Small intestine (tissue), 7 donors: ENCODE measurements around the gene LEUTX. TPM values are rescaled to one million over a fixed set of nuclear protein-coding genes. Genes with fewer than 3 reads are reported as not detected.

Experiments
- DNase-seq, 2 donors: peaks; one replicate each; pipeline versions ENCODE4 v3.0.0 to v3.0.0-alpha.2; 2013
- FAIRE-seq: peaks from 2 replicates; lab custom pipeline; 2012; peaks lifted over from hg19 to GRCh38; lab: Jason Lieb, UNC
- H3K27ac ChIP-seq, 3 donors: one replicate each; pipeline ENCODE4 v1.5.1; 2013; ENCODE audit warnings: low read length in 2 of 3, mild to moderate bottlenecking in 2 of 3, control low read depth in 1 of 3, inconsistent platforms in 1 of 3, low read depth in 1 of 3, moderate library complexity in 1 of 3
- H3K27me3 ChIP-seq, 3 donors: one replicate each; pipeline ENCODE4 v1.6.1; 2013; ENCODE audit warnings: low read length in 3 of 3, inconsistent platforms in 1 of 3; ENCODE audit not compliant: control insufficient read depth in 3 of 3, insufficient read depth in 3 of 3
- H3K36me3 ChIP-seq, 3 donors: one replicate each; pipeline ENCODE4 v1.6.1; 2013; ENCODE audit warnings: low read length in 3 of 3, inconsistent platforms in 1 of 3, low read depth in 1 of 3, mild to moderate bottlenecking in 1 of 3, moderate library complexity in 1 of 3; ENCODE audit not compliant: control insufficient read depth in 3 of 3, insufficient read depth in 2 of 3
- H3K4me1 ChIP-seq, 3 donors: one replicate each; pipeline ENCODE4 v1.6.1; 2013; ENCODE audit warnings: low read length in 2 of 3, inconsistent platforms in 1 of 3, low read depth in 1 of 3, mild to moderate bottlenecking in 1 of 3, moderate library complexity in 1 of 3; ENCODE audit not compliant: control insufficient read depth in 3 of 3, insufficient read depth in 2 of 3
- H3K4me3 ChIP-seq, 3 donors: one replicate each; pipeline ENCODE4 v1.5.1; 2013; ENCODE audit warnings: low read length in 3 of 3, control low read depth in 1 of 3, inconsistent platforms in 1 of 3, low read depth in 1 of 3, mild to moderate bottlenecking in 1 of 3, moderate library complexity in 1 of 3
- H3K9me3 ChIP-seq, 2 donors: one replicate each; pipeline ENCODE4 v1.6.1; 2013; ENCODE audit warnings: low read depth in 1 of 2, low read length in 1 of 2; ENCODE audit not compliant: control insufficient read depth in 2 of 2, insufficient read depth in 1 of 2
- WGBS, 3 donors: extraction: QIAGEN DNeasy Blood & Tissue Kit; methylation state at CpG; one replicate each; pipeline ENCODE4 v1.1.7; 2013; 5-methylcytosine and 5-hydroxymethylcytosine counted together
- polyA plus RNA-seq, 4 donors: library from polyadenylated mRNA; stranded (reverse) in 3 of 4; unstranded in 1 of 4; fragments of 200-250 nt in 3 of 4; fragments of 120-200 nt in 1 of 4; gene quantifications; one replicate each; pipeline versions ENCODE4 v1.2.1 to v1.2.3, GENCODE V29; 2013
- donor health status: healthy with polysubstance abuse.
- donor health status: control.
- donor health status: control.
- donor health status: Bipolar disorder and iron deficiency.
- donor health status: healthy.

LEUTX gene
- polyA plus RNA-seq, 4 donors, result not detected

- FAIRE-seq, result no peak
- WGBS, 3 donors, result 43 to 86% (median 72%) methylated on average over 1 of the region's 1 CpG
- H3K27me3 ChIP-seq, result peaks cover 0 to 2% (median 0%) of the 10 kb centered on the region in 3 donors
Observed at GRCh38 chr19:39740395-39740794, 38.3 kb upstream of the LEUTX start.

GRCh38 chr19:39745643-39746042 is 33.0 kb upstream of the LEUTX start:
- Histone ChIP-seq H3K4me1 (no peaks in the 10 kb centered on the region), H3K27me3 (peaks cover 0 to 5% (median 0%) of the 10 kb centered on the region in 3 donors), H3K36me3 (no peaks in the 10 kb centered on the region), H3K4me3 (no peak overlapping the region), H3K27ac (no peak overlapping the region), H3K9me3 (no peaks in the 10 kb centered on the region)
- FAIRE-seq, result no peak
- WGBS, 3 donors, result 52 to 57% (median 54%) methylated on average over 3 of the region's 3 CpGs
- no peak for DNase-seq

More at GRCh38 chr19:39740395-39740794, 38.3 kb upstream of the LEUTX start:
- Histone ChIP-seq H3K4me1 (no peaks in the 10 kb centered on the region), H3K36me3 (no peaks in the 10 kb centered on the region), H3K9me3 (no peaks in the 10 kb centered on the region), H3K4me3 (no peak overlapping the region), H3K27ac (no peak overlapping the region)
- no peak for DNase-seq

GRCh38 chr19:39746836-39747529 is 31.7 kb upstream of the LEUTX start:
- Histone ChIP-seq H3K36me3 (no peaks in the 10 kb centered on the region), H3K9me3 (no peaks in the 10 kb centered on the region), H3K4me1 (no peaks in the 10 kb centered on the region), H3K27ac (no peak overlapping the region), H3K4me3 (no peak overlapping the region), H3K27me3 (peaks cover 0 to 5% (median 0%) of the 10 kb centered on the region in 3 donors)
- WGBS, 3 donors, result 60 to 74% (median 71%) methylated on average over 4 of the region's 4 CpGs
- FAIRE-seq (no peak), DNase-seq (no peak)

- H3K9me3 ChIP-seq, result no peaks in the 10 kb centered on the region
- FAIRE-seq, result no peak
- H3K27me3 ChIP-seq, result peaks cover 0 to 5% (median 0%) of the 10 kb centered on the region in 3 donors
- no peaks in the 10 kb centered on the region for H3K4me1 ChIP-seq
- H3K27ac ChIP-seq, result no peak overlapping the region
- no peaks in the 10 kb centered on the region for H3K36me3 ChIP-seq
- 76 to 80% (median 77%) methylated on average over 5 of the region's 5 CpGs for WGBS, 3 donors
- H3K4me3 ChIP-seq, result no peak overlapping the region
- DNase-seq, result no peak
Observed at GRCh38 chr19:39749981-39750380, 28.7 kb upstream of the LEUTX start.

- Histone ChIP-seq H3K36me3 (no peaks in the 10 kb centered on the region), H3K27me3 (peaks cover 0 to 5% (median 0%) of the 10 kb centered on the region in 3 donors), H3K27ac (no peak overlapping the region), H3K4me3 (no peak overlapping the region), H3K9me3 (no peaks in the 10 kb centered on the region), H3K4me1 (no peaks in the 10 kb centered on the region)
- no peak for FAIRE-seq
- no peak for DNase-seq
Observed at GRCh38 chr19:39752390-39752789, 26.3 kb upstream of the LEUTX start.

- H3K9me3 ChIP-seq, result no peaks in the 10 kb centered on the region
- DNase-seq (no peak), FAIRE-seq (no peak)
- H3K36me3 ChIP-seq, result no peaks in the 10 kb centered on the region
- H3K4me3 ChIP-seq, result no peak overlapping the region
- H3K27ac ChIP-seq, result no peak overlapping the region
- H3K27me3 ChIP-seq, result peaks cover 0 to 5% (median 0%) of the 10 kb centered on the region in 3 donors
- H3K4me1 ChIP-seq, result no peaks in the 10 kb centered on the region
Observed at GRCh38 chr19:39752795-39753194, 25.9 kb upstream of the LEUTX start.

GRCh38 chr19:39754544-39754943 is 24.1 kb upstream of the LEUTX start:
- DNase-seq (no peak), FAIRE-seq (no peak)
- Histone ChIP-seq H3K36me3 (no peaks in the 10 kb centered on the region), H3K27ac (no peak overlapping the region), H3K9me3 (no peaks in the 10 kb centered on the region), H3K27me3 (peaks cover 0 to 5% (median 0%) of the 10 kb centered on the region in 3 donors), H3K4me1 (no peaks in the 10 kb centered on the region), H3K4me3 (no peak overlapping the region)
- 70 to 82% (median 78%) methylated on average over 2 of the region's 2 CpGs for WGBS, 3 donors

- WGBS, 3 donors, result 49 to 51% (median 50%) methylated on average over 3 of the region's 3 CpGs
- H3K27ac ChIP-seq, result no peak overlapping the region
- H3K4me1 ChIP-seq, result no peaks in the 10 kb centered on the region
- H3K27me3 ChIP-seq, result peaks cover 0 to 4% (median 0%) of the 10 kb centered on the region in 3 donors
- no peaks in the 10 kb centered on the region for H3K36me3 ChIP-seq
- H3K4me3 ChIP-seq, result no peak overlapping the region
- H3K9me3 ChIP-seq, result no peaks in the 10 kb centered on the region
- DNase-seq (no peak), FAIRE-seq (no peak)
Observed at GRCh38 chr19:39754971-39755370, 23.7 kb upstream of the LEUTX start.
